ENCODE data around the gene GPS2.

- no peak for TF ChIP-seq CTCF (IDR thresholded peaks at IDR 0.05)
- TF ChIP-seq EZH2 (IDR thresholded peaks at IDR 0.05; ENCODE audit: borderline replicate concordance, insufficient read depth, low read depth, low read length, poor library complexity, severe bottlenecking): no peak
Observed at GRCh38 chr17:7321466-7321865, 6.3 kb upstream of the GPS2 start.
